GM12878 (cell line): ENCODE measurements around the gene EHBP1.

ENCODE experiments used
- CBX3 ChIP-seq: fragments of 200-600 bp; sonication (generic); IDR thresholded peaks from 2 replicates; pipeline ENCODE4 v1.6.1; 2016; ENCODE audit warnings: low read depth, borderline replicate concordance
- ESRRA ChIP-seq: IDR thresholded peaks from 2 replicates; pipeline ENCODE4 v1.6.1; 2012; ENCODE audit warnings: mild to moderate bottlenecking, low read length, improper control_type of control experiment
- EZH2 ChIP-seq: IDR thresholded peaks from 2 replicates; pipeline ENCODE4 v1.6.1; 2012; ENCODE audit warnings: low read depth, mild to moderate bottlenecking, control low read depth, inconsistent platforms, low read length, borderline replicate concordance; ENCODE audit not compliant: control insufficient read depth
- TF ChIP-seq, protein P1 (sequence below), 3 experiments: IDR thresholded peaks in 2 of 3; conservative IDR thresholded peaks in 1 of 3; 2 replicates each; pipeline ENCODE4 v1.5.1; 2011; ENCODE audit warnings: low read depth in 3 of 3, low read length in 3 of 3, mild to moderate bottlenecking in 3 of 3, control low read depth in 2 of 3, moderate library complexity in 2 of 3, inconsistent platforms in 1 of 3, mixed read lengths in 1 of 3; ENCODE audit not compliant: control insufficient read depth in 2 of 3, insufficient read depth in 1 of 3; ENCODE audit errors: extremely low read depth in 1 of 3

DNA sequence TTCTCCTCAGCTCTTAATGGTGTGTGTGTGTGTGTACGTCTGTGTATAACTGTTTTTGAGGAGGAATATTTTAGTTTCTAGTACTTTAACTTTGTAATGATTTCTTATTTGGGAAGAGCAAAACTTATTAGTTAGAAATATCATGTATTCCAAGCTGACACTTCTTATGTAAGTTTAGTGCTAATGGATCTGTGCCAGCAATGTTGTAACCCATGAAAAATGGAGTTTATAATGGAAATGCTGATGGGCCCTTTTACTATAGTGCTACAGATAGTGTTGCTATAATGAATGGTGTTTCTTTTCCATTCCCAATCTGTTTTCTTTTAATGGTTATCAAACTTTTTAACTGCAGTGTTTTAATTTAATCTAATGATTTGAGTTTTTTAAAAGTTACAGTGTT is 295.3 kb downstream of the EHBP1 start:
- TF ChIP-seq, protein P1, sequence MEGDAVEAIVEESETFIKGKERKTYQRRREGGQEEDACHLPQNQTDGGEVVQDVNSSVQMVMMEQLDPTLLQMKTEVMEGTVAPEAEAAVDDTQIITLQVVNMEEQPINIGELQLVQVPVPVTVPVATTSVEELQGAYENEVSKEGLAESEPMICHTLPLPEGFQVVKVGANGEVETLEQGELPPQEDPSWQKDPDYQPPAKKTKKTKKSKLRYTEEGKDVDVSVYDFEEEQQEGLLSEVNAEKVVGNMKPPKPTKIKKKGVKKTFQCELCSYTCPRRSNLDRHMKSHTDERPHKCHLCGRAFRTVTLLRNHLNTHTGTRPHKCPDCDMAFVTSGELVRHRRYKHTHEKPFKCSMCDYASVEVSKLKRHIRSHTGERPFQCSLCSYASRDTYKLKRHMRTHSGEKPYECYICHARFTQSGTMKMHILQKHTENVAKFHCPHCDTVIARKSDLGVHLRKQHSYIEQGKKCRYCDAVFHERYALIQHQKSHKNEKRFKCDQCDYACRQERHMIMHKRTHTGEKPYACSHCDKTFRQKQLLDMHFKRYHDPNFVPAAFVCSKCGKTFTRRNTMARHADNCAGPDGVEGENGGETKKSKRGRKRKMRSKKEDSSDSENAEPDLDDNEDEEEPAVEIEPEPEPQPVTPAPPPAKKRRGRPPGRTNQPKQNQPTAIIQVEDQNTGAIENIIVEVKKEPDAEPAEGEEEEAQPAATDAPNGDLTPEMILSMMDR (IDR thresholded peaks at IDR 0.05 in 2 of 3, conservative IDR thresholded peaks at IDR 0.05 in 1 of 3; ENCODE audit: control insufficient read depth in 2 of 3, extremely low read depth in 1 of 3, insufficient read depth in 1 of 3, low read depth in 3 of 3, low read length in 3 of 3) = no peak
- TF ChIP-seq ESRRA (no peak), EZH2 (no peak), CBX3 (no peak)
